Right lung (tissue), 5 donors: ENCODE data around the gene CASKIN2. TPM values are rescaled to one million over a fixed set of nuclear protein-coding genes. Genes with fewer than 3 reads are reported as not detected.
"Not testable (repeated sequence)": the region's sequence is repeated elsewhere in the genome, so short reads cannot be mapped to it uniquely, and the experiment has no call there.

Experiments used
- DNase-seq, 2 donors: peaks; one replicate each; pipeline ENCODE4 v3.0.0-alpha.2; 2013
- polyA plus RNA-seq, 5 donors: library from polyadenylated mRNA; unstranded; fragments of 120-200 nt; gene quantifications; one replicate each; pipeline versions ENCODE4 v1.2.1 to v1.2.3, GENCODE V29; 2013; ENCODE audit warnings: inconsistent platforms in 1 of 5, low replicate concordance in 1 of 5; ENCODE audit not compliant: insufficient read length in 5 of 5, insufficient read depth in 1 of 5

Gene CASKIN2
- polyA plus RNA-seq, 5 donors, result 17.9 to 32.6 (median 23.9) TPM

GRCh38 chr17:75475144-75475835, 40.0 kb downstream of the CASKIN2 start:
- DNase-seq, result no peak

GRCh38 chr17:75474736-75475135, 40.6 kb downstream of the CASKIN2 start:
- DNase-seq, result no peak

GRCh38 chr17:75473246-75473645, 42.1 kb downstream of the CASKIN2 start:
- no peak for DNase-seq

GRCh38 chr17:75472119-75472518, 43.2 kb downstream of the CASKIN2 start:
- DNase-seq, result no peak

- no peak for DNase-seq
These were observed 44.1 kb downstream of the CASKIN2 start for GRCh38 chr17:75471207-75471606.

- DNase-seq, result no peak
These were observed 46.5 kb downstream of the CASKIN2 start for GRCh38 chr17:75468779-75469373.

GRCh38 chr17:75468291-75468754, 47.0 kb downstream of the CASKIN2 start:
- no peak for DNase-seq

- no peak for DNase-seq
These were observed 50.3 kb downstream of the CASKIN2 start for GRCh38 chr17:75465039-75465438.

GRCh38 chr17:75463603-75464002, 51.7 kb downstream of the CASKIN2 start:
- DNase-seq, result no peak

GRCh38 chr17:75460295-75460694, 55.0 kb downstream of the CASKIN2 start:
- DNase-seq, result no peak

- no peak for DNase-seq
These were observed 55.6 kb downstream of the CASKIN2 start for GRCh38 chr17:75459590-75460267.

GRCh38 chr17:75459246-75459589, 56.1 kb downstream of the CASKIN2 start:
- DNase-seq, result no peak

- peak; percentile 69 to 73 for DNase-seq
These were observed 58.2 kb downstream of the CASKIN2 start for GRCh38 chr17:75457047-75457654.

GRCh38 chr17:75456417-75457046, 58.8 kb downstream of the CASKIN2 start, which contains the start of gene TMEM94:
Gene TMEM94, plus strand, starts transcription at chr17:75456635. Its CDS starts 15,271 bp downstream, at chr17:75471906.
- DNase-seq, result peak; percentile 97 to 98

GRCh38 chr17:75456039-75456416, 59.3 kb downstream of the CASKIN2 start:
- DNase-seq, result no peak

GRCh38 chr17:75454672-75455071, 60.7 kb downstream of the CASKIN2 start:
- DNase-seq, result not testable (repeated sequence)

- no peak for DNase-seq
These were observed 61.1 kb downstream of the CASKIN2 start for GRCh38 chr17:75454193-75454592.

GRCh38 chr17:75450270-75450669, 65.1 kb downstream of the CASKIN2 start:
- no peak for DNase-seq
